DMS79 treated with DMSO at 0.1 percent for 48 hours (cell line): ENCODE measurements around the gene TPPP.

Source experiments
- DNase-seq: peaks from one replicate; lab custom pipeline; 2025; lab: John Stamatoyannopoulos, UW

TPPP gene

DNA sequence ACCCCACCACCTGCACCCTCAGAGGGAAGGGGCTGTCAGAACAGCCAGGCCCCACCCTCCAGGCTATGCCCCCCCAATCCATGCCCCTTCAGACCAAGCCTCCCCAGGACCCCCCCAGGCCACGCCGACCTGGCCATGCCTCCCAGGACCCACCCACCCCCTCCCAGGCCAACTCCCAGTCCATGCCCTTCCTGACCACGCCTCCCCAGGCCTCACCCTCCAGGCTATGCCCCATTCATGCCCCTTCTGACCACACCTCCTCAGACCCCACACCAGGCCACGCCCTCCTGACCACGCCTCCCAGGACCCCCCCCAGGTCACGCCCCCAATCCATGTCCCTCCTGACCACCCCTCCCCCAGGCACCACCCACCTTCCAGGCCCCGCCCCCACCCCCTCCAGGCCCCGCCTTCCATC lies 27.6 kb downstream of the TPPP start:
- no peak for DNase-seq

DNA sequence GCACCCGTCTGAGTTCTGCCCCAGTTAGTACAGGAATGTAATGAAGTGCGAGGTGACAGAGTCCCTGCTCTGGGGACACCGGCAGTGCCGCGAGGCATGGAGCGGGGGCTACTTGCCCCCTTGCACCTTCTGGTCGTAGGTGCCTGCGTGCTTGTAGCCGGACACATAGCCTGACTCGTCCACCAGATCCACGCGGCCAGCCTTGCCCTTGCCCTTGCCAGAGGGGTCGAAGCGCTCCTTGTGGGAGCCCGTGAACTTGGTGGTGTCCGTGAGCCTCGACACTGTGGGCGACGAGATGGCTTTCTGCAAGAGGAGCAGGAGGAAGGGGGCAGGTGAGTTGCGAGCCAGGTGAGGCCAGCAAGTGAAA lies 28.2 kb downstream of the TPPP start:
- no peak for DNase-seq

GRCh38 chr5:664343-664993 lies 28.7 kb downstream of the TPPP start:
- no peak for DNase-seq

GRCh38 chr5:663436-664342 lies 29.5 kb downstream of the TPPP start:
- DNase-seq, result no peak

DNA sequence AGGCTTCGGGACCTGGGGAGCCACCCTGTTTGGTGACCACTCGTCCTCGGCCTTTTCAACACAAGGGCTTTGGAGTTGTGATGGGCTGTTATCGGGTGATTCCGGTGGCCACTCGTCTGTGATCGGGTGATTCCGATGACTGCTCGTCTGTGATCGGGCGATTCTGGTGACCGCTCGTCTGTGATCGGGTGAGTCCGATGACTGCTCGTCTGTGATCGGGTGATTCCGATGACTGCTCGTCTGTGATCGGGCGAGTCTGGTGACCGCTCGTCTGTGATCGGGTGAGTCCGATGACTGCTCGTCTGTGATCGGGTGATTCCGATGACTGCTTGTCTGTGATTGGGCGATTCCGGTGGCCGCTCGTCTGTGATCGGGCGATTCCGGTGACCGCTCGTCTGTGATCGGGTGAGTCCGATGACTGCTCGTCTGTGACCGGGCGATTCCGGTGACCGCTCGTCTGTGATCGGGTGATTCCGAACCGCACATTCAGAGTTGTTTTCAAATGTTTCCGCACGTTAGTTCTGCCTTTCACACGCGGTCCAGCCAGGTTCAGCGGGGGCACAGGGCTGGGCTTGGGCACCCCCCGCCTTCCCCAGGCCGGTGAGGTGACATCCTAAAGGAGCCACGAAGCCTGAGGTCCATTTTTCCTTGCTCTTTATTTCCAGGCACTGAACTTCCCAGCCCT lies 30.3 kb downstream of the TPPP start:
- DNase-seq, result no peak

GRCh38 chr5:661891-662750 lies 31.0 kb downstream of the TPPP start:
- no peak for DNase-seq

DNA sequence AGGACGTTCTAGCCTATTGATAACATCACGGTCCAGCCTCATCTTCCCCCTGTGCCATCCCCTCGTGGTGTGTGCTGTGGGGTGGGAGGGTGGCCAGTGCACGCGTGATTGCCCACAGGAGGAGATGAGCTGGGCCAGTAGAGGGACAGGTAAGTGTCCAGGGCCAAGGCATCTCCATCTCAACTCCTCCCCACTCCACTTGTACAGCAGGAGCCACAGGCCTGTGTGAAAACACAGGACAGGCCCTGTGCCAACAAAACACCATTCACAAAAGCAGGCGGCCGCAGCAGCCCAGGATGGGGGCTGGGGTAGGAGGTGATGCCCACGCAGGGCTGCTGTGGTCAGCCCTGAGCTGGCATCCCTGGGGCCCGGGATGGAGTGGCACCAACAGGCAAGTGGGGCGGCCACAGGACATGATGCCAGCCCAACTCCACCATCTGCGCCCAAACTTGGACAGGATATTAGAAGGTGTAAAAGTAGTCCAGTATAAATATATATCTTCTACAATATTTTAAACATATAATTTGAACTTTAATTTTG lies 32.6 kb downstream of the TPPP start:
- no peak for DNase-seq

DNA sequence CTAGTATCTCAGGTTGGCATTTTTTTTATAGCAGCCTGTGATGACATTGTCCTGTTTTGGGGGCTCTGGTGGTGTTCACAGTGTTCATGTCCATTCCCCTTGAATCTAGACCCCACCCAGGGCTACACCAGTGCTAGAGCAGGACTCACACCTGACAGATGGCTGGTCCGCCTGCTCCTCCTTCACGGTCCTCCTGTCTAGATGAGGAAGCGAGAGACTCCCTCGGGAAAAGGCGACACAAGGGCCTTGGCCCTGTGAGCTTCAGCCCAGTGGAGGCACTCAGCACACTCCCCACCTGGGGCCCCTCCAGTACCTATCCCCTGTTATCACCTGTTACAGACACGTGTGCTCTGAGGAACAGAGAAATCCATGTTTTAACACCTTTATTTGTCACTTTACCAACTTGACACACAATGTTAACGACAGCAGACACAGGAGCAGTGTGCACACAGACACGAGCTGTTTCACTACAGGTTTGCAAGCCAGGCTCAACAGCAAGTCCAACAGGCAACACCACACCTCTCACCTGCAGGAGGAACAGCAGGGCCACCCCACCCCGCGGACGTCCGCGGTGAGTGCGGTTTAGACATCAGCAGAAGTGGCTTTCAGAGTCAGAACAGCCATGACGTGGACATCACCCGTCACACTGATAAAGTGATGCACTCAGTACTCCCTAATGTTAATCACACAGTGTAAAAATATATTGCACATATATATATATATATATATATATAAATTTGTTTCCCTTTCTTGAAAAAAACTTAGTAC lies 33.5 kb downstream of the TPPP start:
- no peak for DNase-seq

- DNase-seq, result no peak
Measured at GRCh38 chr5:658103-658502, 35.0 kb downstream of the TPPP start.

- DNase-seq, result no peak
Measured at GRCh38 chr5:657570-657969, 35.6 kb downstream of the TPPP start.

- no peak for DNase-seq
Measured at GRCh38 chr5:655406-655805, 37.7 kb downstream of the TPPP start.

DNA sequence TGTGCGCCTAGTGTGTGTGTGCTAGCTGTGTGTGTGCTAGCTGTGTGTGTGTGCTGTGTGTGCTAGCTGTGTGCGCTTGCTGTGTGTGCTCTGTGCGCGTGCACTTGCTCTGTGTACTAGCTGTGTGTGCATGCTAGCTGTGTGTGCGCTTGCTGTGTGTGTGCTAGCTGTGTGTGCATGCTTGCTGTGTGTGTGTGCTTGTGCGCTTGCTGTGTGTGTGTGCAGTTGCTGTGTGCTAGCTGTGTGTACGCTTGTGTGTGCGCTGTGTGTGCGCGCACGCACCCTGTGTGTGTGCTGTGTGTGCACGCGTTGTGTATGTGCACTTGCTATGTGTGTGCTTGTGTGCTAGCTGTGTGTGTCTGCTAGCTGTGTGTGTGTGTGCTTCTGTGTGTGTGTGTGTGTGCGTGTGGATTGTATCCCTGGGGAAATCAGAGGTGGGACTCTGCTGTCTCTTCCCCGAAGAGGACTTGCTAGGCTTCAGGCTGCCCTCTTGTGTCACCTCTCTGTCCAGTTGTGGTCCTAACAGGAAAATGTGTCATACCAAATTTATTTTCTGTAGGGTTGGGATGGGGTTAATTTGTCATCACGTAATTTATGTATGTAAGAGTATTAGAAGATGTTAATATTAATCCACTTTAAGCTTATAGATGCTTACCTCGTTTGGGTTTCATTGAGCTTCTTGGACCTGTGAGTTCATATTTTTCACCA lies 38.9 kb downstream of the TPPP start:
- DNase-seq, result no peak

DNA sequence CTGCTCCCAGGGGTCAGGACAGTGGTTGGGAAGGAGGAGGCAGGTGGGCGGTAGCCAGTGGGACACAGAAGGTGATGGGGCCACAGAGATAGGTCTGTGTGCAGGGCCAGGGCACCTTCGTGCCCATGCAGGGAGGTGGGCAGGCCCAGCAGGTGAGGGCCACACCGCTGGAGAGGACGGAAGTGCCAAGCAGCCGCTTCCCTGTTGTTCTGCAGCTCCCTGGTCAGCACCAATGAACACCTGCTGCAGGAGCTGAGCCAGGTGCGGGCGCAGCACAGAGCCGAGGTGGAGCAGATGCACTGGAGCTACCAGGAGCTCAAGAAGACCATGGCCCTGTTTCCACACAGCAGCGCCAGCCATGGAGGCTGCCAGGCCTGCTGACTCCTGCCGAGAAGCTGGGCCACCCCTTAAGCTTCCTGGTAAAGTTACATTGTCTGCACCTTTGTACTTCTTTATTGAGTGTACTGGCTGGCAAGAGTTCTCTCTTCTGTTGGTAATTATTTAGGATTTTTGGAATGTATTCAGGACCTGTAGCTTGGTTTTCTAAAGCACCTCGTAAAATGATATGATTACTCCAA lies 40.3 kb downstream of the TPPP start:
- DNase-seq, result peak; percentile 21

- no peak for DNase-seq
Measured at GRCh38 chr5:652023-652515, 41.1 kb downstream of the TPPP start.

- DNase-seq, result no peak
Measured at GRCh38 chr5:651296-652022, 41.7 kb downstream of the TPPP start.

DNA sequence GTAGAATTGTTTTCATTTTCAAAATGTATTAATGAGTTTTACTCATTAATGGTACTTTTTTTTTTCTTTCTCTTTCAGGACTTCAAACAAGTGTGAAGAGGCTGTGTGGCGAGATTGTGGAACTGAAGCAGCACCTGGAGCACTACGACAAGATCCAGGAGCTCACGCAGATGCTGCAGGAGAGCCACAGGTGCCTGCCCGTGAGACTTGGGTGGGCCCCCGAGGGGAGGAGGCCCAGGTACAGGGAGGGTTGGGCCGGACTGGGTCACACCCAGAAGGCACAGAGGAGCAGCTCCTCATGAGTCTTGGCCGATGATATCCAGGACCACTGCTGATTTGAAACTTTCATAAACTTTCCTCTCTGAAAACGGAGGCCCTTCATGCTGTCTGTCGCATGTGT lies 45.4 kb downstream of the TPPP start:
- no peak for DNase-seq

- DNase-seq, result no peak
Measured at GRCh38 chr5:647311-647710, 45.8 kb downstream of the TPPP start.

DNA sequence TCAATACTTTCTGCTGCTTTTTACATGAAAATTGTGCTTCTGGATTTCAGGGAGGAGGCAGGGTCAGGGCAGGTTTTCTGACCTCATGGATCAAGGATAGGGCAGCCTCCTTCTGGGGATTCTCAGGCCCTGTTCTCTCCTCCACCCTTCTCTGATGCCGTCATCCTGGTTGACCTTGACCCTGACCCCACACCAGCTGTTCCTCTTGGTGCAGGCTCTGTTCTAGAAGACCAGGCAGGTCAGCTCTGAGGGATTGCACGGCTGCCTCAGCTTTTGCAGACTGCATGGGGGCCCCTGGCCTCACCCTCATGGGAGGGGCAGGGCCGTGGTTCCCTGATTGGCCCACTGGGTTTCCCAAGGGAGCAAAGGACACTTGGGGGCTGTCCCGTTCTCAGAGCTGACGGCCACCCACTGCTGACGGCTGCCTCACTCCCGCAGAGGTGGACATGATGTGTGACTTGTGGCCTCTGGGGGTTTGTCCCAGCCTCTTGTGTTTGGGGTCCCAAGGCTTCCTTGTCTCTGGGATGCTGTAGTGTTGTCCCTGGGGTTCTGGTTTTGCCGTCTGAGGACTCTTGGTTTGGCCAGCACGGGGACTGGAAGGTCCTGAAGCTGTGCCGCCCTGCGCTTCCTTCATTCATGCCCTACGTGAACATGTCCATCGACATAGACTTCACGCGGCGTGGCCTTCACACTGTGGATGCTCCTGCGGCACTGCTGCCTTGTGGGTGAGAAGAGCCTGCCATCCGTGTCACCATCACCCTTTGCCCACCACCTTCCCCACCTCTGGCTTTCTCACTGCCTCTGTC lies 46.6 kb downstream of the TPPP start:
- no peak for DNase-seq
